ENCODE measurements around the gene NADK2.

GRCh38 chr5:36246036-36246800 is 4.5 kb upstream of the NADK2 start:
- TF ChIP-seq CTCF (IDR thresholded peaks at IDR 0.05) (no peak), POLR2A (IDR thresholded peaks at IDR 0.05) (no peak)

All from heart left ventricle (tissue), 13 donors.